Keratinocyte (primary cell): ENCODE data around the gene HRK. TPM values are rescaled to one million over a fixed set of nuclear protein-coding genes. Genes with fewer than 3 reads are reported as not detected.

Experiments used
- DNase-seq: peaks from one replicate; pipeline ENCODE4 v3.0.0-alpha.2; 2011; ENCODE audit warnings: low read depth, missing footprints, low spot score
- FAIRE-seq: peaks from 2 replicates; lab custom pipeline; 2011; peaks lifted over from hg19 to GRCh38; lab: Jason Lieb, UNC
- H2AFZ ChIP-seq: 2 replicates; pipeline ENCODE4 v1.6.0; 2012; ENCODE audit warnings: low read length, control low read depth, inconsistent platforms; ENCODE audit not compliant: control insufficient read depth
- H3K27ac ChIP-seq: 2 replicates; pipeline ENCODE4 v1.5.1; 2011; ENCODE audit warnings: low read length; ENCODE audit not compliant: control insufficient read depth, insufficient read depth
- H3K27me3 ChIP-seq: 3 replicates; pipeline ENCODE4 v1.6.0; 2011; ENCODE audit warnings: low read length; ENCODE audit not compliant: control insufficient read depth, insufficient read depth; ENCODE audit errors: extremely low read depth
- H3K36me3 ChIP-seq, 2 experiments: 2 replicates in 1 of 2; 3 replicates in 1 of 2; pipeline ENCODE4 v1.5.1; 2011; ENCODE audit warnings: low read length in 2 of 2, mild to moderate bottlenecking in 1 of 2; ENCODE audit not compliant: control insufficient read depth in 2 of 2, insufficient read depth in 2 of 2; ENCODE audit errors: extremely low read depth in 1 of 2
- H3K4me1 ChIP-seq: 3 replicates; pipeline ENCODE4 v1.5.1; 2011; ENCODE audit warnings: low read length; ENCODE audit not compliant: control insufficient read depth, insufficient read depth; ENCODE audit errors: extremely low read depth
- H3K4me2 ChIP-seq: 3 replicates; pipeline ENCODE4 v1.6.0; 2011; ENCODE audit warnings: low read depth, low read length; ENCODE audit not compliant: control insufficient read depth, insufficient read depth; ENCODE audit errors: extremely low read depth
- H3K4me3 ChIP-seq, 3 experiments: fragments of 200-600 bp in 1 of 3; sonication (generic) in 1 of 3; 2 replicates in 2 of 3; 3 replicates in 1 of 3; pipeline ENCODE4 v1.5.1; 2011 to 2016; ENCODE audit warnings: low read length in 3 of 3, mild to moderate bottlenecking in 3 of 3, control low read depth in 2 of 3, inconsistent platforms in 1 of 3, low read depth in 1 of 3, mixed read lengths in 1 of 3, mixed run types in 1 of 3, moderate library complexity in 1 of 3; ENCODE audit not compliant: control insufficient read depth in 2 of 3, insufficient read depth in 2 of 3; ENCODE audit errors: extremely low read depth in 1 of 3
- H3K79me2 ChIP-seq: 2 replicates; pipeline ENCODE4 v1.6.0; 2012; ENCODE audit warnings: low read length; ENCODE audit not compliant: control insufficient read depth, insufficient read depth
- H3K9ac ChIP-seq: 3 replicates; pipeline ENCODE4 v1.6.0; 2011; ENCODE audit warnings: low read length; ENCODE audit not compliant: control insufficient read depth, insufficient read depth; ENCODE audit errors: extremely low read depth
- H3K9me1 ChIP-seq: 3 replicates; pipeline ENCODE4 v1.6.0; 2011; ENCODE audit warnings: low read length; ENCODE audit not compliant: control insufficient read depth, insufficient read depth; ENCODE audit errors: extremely low read depth
- H3K9me3 ChIP-seq: 2 replicates; pipeline ENCODE4 v1.5.1; 2012; ENCODE audit warnings: low read depth, low read length; ENCODE audit not compliant: control insufficient read depth
- H4K20me1 ChIP-seq: 3 replicates; pipeline ENCODE4 v1.6.0; 2011; ENCODE audit warnings: low read length; ENCODE audit not compliant: control insufficient read depth, insufficient read depth; ENCODE audit errors: extremely low read depth
- EZH2 ChIP-seq: IDR thresholded peaks from one replicate; pipeline ENCODE4 v1.6.1; 2012; ENCODE audit warnings: inconsistent platforms, mild to moderate bottlenecking, low read length, moderate library complexity
- dilution Hi-C: fragments of 300-500 bp; cut with MboI; formaldehyde crosslinking; loops from one replicate; pipeline ENCODE4 v1.7.0; 2020; ENCODE audit warnings: low sequenced_read_pairs; ENCODE audit not compliant: extremely low pct_ligation_motif_present
- polyA plus RNA-seq, 5 experiments: library from polyadenylated mRNA; depleted of rRNA in 3 of 5; stranded (reverse) in 3 of 5; stranded (forward) in 1 of 5; unstranded in 1 of 5; fragments of >200 nt; gene quantifications; 1 replicate in 1 of 5; 2 replicates in 3 of 5; 3 replicates in 1 of 5; pipeline versions ENCODE4 v1.2.1 to v1.2.3, GENCODE V29; 2011 to 2012; ENCODE audit warnings: missing spikeins in 2 of 5, low read depth in 1 of 5, low replicate concordance in 1 of 5
- TF ChIP-seq, protein P1 (sequence below), 3 experiments: IDR thresholded peaks in 1 of 3; conservative IDR thresholded peaks in 1 of 3; optimal IDR thresholded peaks in 1 of 3; 2 replicates in 2 of 3; 3 replicates in 1 of 3; pipeline versions ENCODE3 to v1.5.1; 2011; ENCODE audit warnings: low read length in 3 of 3, mild to moderate bottlenecking in 3 of 3, moderate library complexity in 2 of 3, control low read depth in 1 of 3, inconsistent platforms in 1 of 3; ENCODE audit not compliant: insufficient read depth in 2 of 3; ENCODE audit errors: extremely low read depth in 1 of 3

HRK gene
- polyA plus RNA-seq, 1 donor (not counting 4 experiments of a cell fraction or from before 2014, with no cell fraction given), result 0.01 TPM

DNA sequence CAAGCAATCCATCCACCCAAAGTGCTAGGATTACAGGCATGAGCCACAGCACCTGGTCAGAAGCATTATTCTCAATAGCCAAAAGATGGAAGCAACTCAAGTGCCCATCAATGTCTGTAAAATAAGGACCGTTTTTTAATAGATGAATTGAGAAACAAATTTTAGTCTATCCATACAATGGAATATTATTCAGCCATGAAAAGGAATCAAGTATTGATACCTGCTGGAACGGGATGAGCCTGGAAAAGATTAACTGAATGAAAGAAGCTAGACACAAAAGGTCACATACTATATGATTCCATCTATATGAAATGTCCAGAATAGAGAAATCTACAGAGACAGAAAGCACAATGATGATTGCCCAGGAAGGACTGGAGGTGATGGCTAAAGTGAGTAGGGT is 20.4 kb upstream of the HRK start:
- no peaks in the 10 kb centered on the region for H3K79me2 ChIP-seq
- no peak for TF ChIP-seq EZH2
- TF ChIP-seq, protein P1, sequence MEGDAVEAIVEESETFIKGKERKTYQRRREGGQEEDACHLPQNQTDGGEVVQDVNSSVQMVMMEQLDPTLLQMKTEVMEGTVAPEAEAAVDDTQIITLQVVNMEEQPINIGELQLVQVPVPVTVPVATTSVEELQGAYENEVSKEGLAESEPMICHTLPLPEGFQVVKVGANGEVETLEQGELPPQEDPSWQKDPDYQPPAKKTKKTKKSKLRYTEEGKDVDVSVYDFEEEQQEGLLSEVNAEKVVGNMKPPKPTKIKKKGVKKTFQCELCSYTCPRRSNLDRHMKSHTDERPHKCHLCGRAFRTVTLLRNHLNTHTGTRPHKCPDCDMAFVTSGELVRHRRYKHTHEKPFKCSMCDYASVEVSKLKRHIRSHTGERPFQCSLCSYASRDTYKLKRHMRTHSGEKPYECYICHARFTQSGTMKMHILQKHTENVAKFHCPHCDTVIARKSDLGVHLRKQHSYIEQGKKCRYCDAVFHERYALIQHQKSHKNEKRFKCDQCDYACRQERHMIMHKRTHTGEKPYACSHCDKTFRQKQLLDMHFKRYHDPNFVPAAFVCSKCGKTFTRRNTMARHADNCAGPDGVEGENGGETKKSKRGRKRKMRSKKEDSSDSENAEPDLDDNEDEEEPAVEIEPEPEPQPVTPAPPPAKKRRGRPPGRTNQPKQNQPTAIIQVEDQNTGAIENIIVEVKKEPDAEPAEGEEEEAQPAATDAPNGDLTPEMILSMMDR (optimal IDR thresholded peaks at IDR 0.05 in 1 of 3, IDR thresholded peaks at IDR 0.05 in 1 of 3, conservative IDR thresholded peaks at IDR 0.05 in 1 of 3; ENCODE audit: extremely low read depth in 1 of 3, insufficient read depth in 2 of 3, low read length in 3 of 3), result no peak
- H3K27ac ChIP-seq, result no peak overlapping the region
- no peaks in the 10 kb centered on the region for H3K4me1 ChIP-seq
- H3K4me2 ChIP-seq, result no peak overlapping the region
- dilution Hi-C loops, result no loop called here
- no peaks in the 10 kb centered on the region for H3K36me3 ChIP-seq
- FAIRE-seq, result no peak
- H3K4me3 ChIP-seq, result no peak overlapping the region
- no peak overlapping the region for H2AFZ ChIP-seq
- H3K9me1 ChIP-seq, result no peaks in the 10 kb centered on the region
- H3K9ac ChIP-seq, result no peak overlapping the region
- no peak for DNase-seq
- no peaks in the 10 kb centered on the region for H4K20me1 ChIP-seq
- no peaks in the 10 kb centered on the region for H3K27me3 ChIP-seq
- H3K9me3 ChIP-seq, result no peaks in the 10 kb centered on the region

DNA sequence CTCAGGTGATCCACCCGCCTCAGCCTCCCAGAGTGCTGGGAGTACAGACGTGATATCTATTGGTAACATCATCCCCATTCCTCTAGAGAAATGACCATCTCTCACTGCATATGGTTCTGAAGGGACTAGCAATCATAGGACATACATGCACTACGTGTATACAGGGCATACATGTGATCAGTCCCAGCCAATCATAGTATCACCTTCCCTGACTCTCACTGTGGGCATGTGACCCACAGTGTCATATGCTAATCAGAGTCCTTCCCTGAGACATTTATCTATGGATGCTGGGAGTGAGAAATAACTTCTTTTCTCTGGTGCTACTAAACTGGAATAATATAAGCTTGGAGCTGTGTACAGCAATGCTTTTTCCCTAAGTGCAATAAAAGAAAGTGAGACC is 17.4 kb upstream of the HRK start:
- Histone ChIP-seq H3K27me3 (no peaks in the 10 kb centered on the region), H3K4me1 (no peaks in the 10 kb centered on the region), H3K4me3 (no peak overlapping the region), H3K4me2 (no peak overlapping the region), H3K79me2 (no peaks in the 10 kb centered on the region), H3K9ac (no peak overlapping the region), H3K27ac (no peak overlapping the region), H3K36me3 (no peaks in the 10 kb centered on the region), H2AFZ (no peak overlapping the region), H4K20me1 (no peaks in the 10 kb centered on the region), H3K9me1 (no peaks in the 10 kb centered on the region), H3K9me3 (no peaks in the 10 kb centered on the region)
- FAIRE-seq (no peak), DNase-seq (no peak)
- dilution Hi-C loops, result no loop called here
- TF ChIP-seq EZH2, result no peak
- TF ChIP-seq, protein P1 (optimal IDR thresholded peaks at IDR 0.05 in 1 of 3, IDR thresholded peaks at IDR 0.05 in 1 of 3, conservative IDR thresholded peaks at IDR 0.05 in 1 of 3; ENCODE audit: extremely low read depth in 1 of 3, insufficient read depth in 2 of 3, low read length in 3 of 3), result no peak
